ENCODE data around the gene SMIM34.
"Not testable (repeated sequence)": the region's sequence is repeated elsewhere in the genome, so short reads cannot be mapped to it uniquely, and the experiment has no call there.

DNA sequence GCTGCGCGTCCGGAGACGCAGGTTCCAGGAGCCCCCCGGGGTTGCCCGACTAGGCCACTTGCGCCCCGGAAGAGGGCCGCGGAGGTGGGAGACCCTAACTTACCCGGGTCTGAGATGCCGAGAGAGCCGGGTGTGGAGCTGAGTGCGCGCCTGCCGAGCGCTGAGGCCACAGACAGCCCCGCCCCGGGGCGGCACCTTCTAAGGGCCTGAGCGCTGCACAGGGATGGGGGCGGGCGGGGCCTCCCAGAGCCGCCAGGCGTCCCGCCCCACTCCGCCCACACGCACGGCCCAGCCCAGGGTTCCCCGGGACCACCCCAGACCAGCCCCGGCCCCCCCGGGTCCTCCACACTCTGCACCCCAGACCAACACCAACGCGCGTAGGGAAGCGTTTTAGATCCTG, 35.7 kb upstream of the SMIM34 start:
- TF ChIP-seq CTCF (IDR thresholded peaks at IDR 0.05 in 4 of 5, conservative IDR thresholded peaks at IDR 0.05 in 1 of 5); POLR2A (IDR thresholded peaks at IDR 0.05): not testable (repeated sequence)
